Neural crest cell (in vitro differentiated cells): ENCODE measurements around the gene MPPE1. TPM values are rescaled to one million over a fixed set of nuclear protein-coding genes. Genes with fewer than 3 reads are reported as not detected.

Source experiments
- DNase-seq: peaks from one replicate; pipeline ENCODE4 v3.0.0; 2021; ENCODE audit warnings: low read depth, mixed read lengths, low spot score
- H3K27ac Mint-ChIP-seq: one replicate; pipeline ENCODE4 v1.8.0; 2021; ENCODE audit warnings: mild to moderate bottlenecking, mixed read lengths; ENCODE audit not compliant: unreplicated experiment
- H3K27me3 Mint-ChIP-seq: 2 replicates; pipeline ENCODE4 v1.8.0; 2021; ENCODE audit warnings: low read depth, mild to moderate bottlenecking, mixed read lengths
- H3K36me3 Mint-ChIP-seq: 2 replicates; pipeline ENCODE4 v1.8.0; 2021; ENCODE audit warnings: low read depth, mild to moderate bottlenecking, mixed read lengths
- H3K4me1 Mint-ChIP-seq: 2 replicates; pipeline ENCODE4 v1.8.0; 2021; ENCODE audit warnings: mixed read lengths
- H3K4me3 Mint-ChIP-seq: one replicate; pipeline ENCODE4 v1.8.0; 2021; ENCODE audit warnings: mild to moderate bottlenecking, mixed read lengths
- H3K9me3 Mint-ChIP-seq: 2 replicates; pipeline ENCODE4 v1.8.0; 2021; ENCODE audit warnings: mixed read lengths
- total RNA-seq: library from RNA; stranded (reverse); gene quantifications from 2 replicates; pipeline ENCODE4 v1.2.1, GENCODE V29; 2021
- TF ChIP-seq, protein P1 (sequence below): fragments of 200-600 bp; sonication (generic); conservative IDR thresholded peaks from 2 replicates; pipeline ENCODE4 v1.5.0; 2021; ENCODE audit warnings: antibody characterized with exemption, mild to moderate bottlenecking

MPPE1 gene
- total RNA-seq, 1 donor from 2014 or later, result 22.8 TPM

DNA sequence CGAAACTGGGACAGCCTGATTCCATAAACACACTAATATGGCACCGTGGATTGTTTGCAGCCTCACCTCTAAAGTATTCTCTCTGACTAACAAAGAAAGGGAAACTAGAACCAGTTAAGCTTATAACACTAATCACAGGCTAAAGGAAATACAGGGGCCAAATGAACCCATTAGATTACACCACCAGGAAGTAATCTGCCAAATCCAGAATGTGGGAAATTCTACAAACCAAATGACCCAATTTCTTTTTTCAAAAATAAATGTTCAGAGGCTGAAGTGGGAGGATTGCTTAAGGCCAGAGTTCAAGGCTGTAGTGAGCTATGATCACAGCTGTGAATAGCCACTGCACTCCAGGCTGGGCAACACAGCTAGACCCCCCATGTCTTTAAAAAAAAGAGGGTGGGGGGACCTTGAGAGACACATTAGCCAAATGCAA, 1.5 kb upstream of the MPPE1 start:
- Mint-ChIP-seq H3K27ac (no peak overlapping the region), H3K36me3 (no peaks in the 10 kb centered on the region), H3K9me3 (no peaks in the 10 kb centered on the region), H3K27me3 (no peaks in the 10 kb centered on the region), H3K4me3 (peak overlapping the region; percentile 92), H3K4me1 (peaks cover 20% of the 10 kb centered on the region)
- TF ChIP-seq, protein P1, sequence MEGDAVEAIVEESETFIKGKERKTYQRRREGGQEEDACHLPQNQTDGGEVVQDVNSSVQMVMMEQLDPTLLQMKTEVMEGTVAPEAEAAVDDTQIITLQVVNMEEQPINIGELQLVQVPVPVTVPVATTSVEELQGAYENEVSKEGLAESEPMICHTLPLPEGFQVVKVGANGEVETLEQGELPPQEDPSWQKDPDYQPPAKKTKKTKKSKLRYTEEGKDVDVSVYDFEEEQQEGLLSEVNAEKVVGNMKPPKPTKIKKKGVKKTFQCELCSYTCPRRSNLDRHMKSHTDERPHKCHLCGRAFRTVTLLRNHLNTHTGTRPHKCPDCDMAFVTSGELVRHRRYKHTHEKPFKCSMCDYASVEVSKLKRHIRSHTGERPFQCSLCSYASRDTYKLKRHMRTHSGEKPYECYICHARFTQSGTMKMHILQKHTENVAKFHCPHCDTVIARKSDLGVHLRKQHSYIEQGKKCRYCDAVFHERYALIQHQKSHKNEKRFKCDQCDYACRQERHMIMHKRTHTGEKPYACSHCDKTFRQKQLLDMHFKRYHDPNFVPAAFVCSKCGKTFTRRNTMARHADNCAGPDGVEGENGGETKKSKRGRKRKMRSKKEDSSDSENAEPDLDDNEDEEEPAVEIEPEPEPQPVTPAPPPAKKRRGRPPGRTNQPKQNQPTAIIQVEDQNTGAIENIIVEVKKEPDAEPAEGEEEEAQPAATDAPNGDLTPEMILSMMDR, result no peak
- no peak for DNase-seq

DNA sequence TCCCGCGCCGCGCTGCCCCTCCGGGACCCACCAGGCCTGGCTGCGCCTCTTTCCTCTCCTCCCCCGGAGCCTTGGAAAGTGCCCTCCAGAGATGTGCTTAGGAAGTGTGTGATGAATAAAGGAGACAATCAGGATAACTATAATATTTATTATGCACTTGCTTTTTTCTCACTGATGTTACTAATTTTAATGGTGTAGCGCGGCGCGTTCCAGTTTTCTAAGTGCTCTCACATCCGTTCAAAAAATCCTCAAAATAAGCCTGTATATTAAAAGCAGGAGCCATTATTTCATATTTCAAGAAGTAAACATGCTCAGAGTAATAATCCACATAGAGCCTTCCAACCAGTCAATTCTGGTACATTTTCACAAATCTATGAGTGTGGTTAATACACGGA, 941 bp upstream of the MPPE1 start:
- DNase-seq, result no peak
- Mint-ChIP-seq H3K36me3 (no peaks in the 10 kb centered on the region), H3K4me1 (peaks cover 20% of the 10 kb centered on the region), H3K27ac (peak overlapping the region; percentile 85), H3K4me3 (peak overlapping the region; percentile 92), H3K9me3 (no peaks in the 10 kb centered on the region), H3K27me3 (no peaks in the 10 kb centered on the region)
- TF ChIP-seq, protein P1, result no peak

DNA sequence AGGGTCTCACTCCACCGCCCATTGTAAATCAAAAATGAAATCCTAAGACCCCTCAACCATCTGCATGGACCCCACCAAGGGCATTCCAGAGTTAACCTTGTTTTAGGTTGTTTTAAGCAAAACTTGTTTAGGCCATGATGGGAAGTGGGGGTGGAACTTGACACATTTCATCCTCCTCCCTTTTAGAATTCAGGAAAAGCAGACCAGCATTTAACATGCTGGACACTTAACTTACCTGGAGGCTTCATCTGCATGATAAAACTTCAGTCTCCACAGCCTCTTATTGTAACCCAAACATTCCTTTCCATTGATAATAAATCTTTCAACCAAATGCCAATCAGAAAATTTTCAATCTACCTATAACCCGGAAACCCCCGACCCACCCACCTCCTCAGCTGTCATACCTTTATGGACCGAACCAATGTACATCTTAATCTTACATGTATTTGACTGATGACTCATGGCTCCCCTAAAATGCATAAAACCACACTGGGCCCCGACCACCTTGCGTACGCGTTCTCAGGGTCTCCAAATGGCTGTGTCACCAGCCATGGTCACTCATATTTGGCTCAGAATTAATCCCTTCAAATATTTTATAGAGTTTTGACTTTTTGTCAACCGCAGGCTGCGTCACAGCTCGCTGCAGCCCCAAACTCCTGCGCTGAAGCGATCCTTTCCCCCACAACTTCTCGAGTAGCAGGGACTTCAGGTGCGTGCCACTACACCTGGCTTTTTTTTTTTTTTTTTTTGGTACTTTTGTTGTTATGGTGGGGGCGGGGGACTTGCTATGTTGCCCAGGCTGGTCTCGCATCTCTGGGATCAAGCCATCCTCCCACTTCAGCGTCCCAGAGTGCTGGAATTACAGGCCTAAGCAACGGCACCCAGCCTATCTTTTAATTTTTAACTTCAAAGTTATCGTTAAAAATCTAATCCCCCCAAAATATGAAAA, 917 bp downstream of the MPPE1 start:
- H3K4me3 Mint-ChIP-seq, result peak overlapping the region; percentile 92
- no peaks in the 10 kb centered on the region for H3K9me3 Mint-ChIP-seq
- H3K27ac Mint-ChIP-seq, result no peak overlapping the region
- DNase-seq, result no peak
- H3K36me3 Mint-ChIP-seq, result no peaks in the 10 kb centered on the region
- TF ChIP-seq, protein P1, result no peak
- peaks cover 20% of the 10 kb centered on the region for H3K4me1 Mint-ChIP-seq
- H3K27me3 Mint-ChIP-seq, result no peaks in the 10 kb centered on the region

DNA sequence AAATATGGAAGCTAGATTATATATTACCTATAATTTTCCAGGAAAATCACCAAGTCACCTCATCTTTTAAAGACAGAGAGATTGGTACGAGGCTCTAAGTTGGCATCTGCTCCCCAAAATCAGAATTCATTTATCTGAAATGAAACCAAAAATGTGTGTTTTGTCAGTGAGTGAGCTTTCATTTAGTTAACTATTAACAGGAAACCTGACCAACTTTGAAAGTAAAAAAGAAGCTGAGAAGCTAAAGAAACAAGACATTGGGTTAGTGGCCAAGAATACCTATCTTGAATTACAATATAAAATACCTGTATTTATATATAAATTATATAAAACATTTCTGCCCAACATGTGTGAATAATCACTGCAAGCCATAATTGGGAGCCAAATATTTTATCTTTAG, 1.9 kb downstream of the MPPE1 start:
- Mint-ChIP-seq H3K36me3 (no peaks in the 10 kb centered on the region), H3K4me1 (peaks cover 20% of the 10 kb centered on the region), H3K27me3 (no peaks in the 10 kb centered on the region), H3K9me3 (no peaks in the 10 kb centered on the region), H3K4me3 (peak overlapping the region; percentile 38), H3K27ac (no peak overlapping the region)
- TF ChIP-seq, protein P1, result no peak
- DNase-seq, result no peak

DNA sequence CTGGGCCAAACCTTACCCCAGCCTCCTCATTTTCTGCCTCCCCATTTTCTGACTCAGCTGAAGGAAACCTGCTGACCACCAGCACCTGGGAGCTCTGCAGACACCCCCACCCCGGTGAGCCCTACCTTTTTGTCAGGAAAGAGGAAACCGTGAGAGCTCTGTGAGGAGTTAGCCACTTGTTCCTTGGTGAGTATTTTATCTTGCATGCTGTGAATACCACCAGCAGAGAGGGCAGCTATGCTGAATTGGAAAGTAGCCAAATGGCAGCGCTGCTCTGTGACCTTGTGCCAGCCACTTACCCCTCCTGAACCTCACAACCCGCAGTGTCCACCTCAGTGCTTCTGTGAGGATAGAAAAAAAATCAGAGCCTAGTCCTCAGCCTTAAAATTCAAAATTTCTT, 2.5 kb downstream of the MPPE1 start:
- H3K9me3 Mint-ChIP-seq, result no peaks in the 10 kb centered on the region
- H3K4me1 Mint-ChIP-seq, result peaks cover 20% of the 10 kb centered on the region
- no peaks in the 10 kb centered on the region for H3K36me3 Mint-ChIP-seq
- no peaks in the 10 kb centered on the region for H3K27me3 Mint-ChIP-seq
- H3K27ac Mint-ChIP-seq, result no peak overlapping the region
- DNase-seq, result no peak
- H3K4me3 Mint-ChIP-seq, result peak overlapping the region; percentile 38
- TF ChIP-seq, protein P1, result no peak
